Medulla oblongata (tissue), 1 donor: ENCODE measurements around the gene DNMBP.
A peak's percentile ranks its signal among the peaks of the same experiment; 100 is the strongest.
"Not testable (repeated sequence)": the region's sequence is repeated elsewhere in the genome, so short reads cannot be mapped to it uniquely, and the experiment has no call there.

Experiments
- DNase-seq: peaks from one replicate; pipeline ENCODE4 v3.0.0-alpha.2; 2015; ENCODE audit errors: extremely low spot score

The DNMBP gene

DNA sequence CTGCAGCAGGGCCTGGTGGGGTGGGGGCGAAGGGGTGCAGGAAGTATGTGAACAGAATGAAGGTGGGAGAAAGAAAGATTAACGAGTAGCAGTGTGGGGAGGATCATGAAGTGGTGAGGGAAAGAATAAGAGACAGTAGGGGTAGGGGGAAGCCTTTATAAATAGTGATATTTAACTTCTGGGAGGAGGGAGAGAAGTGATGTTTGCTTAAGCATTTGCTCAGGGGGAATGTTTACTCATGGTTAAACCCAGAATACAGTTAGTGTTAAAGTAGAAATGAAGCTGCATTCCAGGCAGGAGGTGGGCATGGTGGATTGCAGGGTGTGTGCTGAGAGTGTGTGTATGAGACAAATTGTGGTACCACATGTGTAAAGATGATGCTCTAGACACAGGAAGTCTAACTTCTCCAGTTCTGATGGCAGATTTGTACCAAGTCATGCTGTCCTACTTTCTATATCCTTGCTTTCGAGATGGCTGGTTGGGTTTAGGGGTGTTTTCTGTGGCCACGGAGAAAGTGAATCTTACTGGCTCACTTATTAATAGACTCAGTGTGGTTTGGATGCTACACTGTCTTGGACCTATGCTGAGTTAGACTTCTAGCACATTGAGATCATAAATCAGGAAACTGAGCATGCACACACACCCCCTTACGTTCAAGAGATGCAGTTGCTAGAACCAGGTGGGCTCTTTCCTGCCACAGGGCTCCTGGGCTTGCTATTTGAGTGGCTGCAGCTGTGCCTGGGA, 10.6 kb upstream of the DNMBP start:
- no peak for DNase-seq

DNA sequence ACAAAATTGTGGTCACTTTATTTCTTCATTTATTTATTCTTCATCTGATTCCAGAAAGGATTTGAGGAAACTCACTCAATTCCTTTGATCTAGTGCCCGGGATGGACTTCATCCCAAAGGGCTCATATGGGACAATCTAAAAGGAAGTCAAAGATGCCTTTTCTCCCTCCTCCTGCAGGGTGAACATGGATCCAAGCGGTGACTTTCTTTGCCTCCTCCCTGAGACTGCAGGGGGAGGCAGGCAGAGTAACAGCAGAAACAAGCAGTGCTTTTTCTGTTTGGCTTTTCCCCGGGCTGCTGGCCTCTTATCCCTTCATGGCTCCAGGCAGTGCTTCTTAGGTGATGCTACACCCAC, 10.0 kb upstream of the DNMBP start:
- DNase-seq = no peak

DNA sequence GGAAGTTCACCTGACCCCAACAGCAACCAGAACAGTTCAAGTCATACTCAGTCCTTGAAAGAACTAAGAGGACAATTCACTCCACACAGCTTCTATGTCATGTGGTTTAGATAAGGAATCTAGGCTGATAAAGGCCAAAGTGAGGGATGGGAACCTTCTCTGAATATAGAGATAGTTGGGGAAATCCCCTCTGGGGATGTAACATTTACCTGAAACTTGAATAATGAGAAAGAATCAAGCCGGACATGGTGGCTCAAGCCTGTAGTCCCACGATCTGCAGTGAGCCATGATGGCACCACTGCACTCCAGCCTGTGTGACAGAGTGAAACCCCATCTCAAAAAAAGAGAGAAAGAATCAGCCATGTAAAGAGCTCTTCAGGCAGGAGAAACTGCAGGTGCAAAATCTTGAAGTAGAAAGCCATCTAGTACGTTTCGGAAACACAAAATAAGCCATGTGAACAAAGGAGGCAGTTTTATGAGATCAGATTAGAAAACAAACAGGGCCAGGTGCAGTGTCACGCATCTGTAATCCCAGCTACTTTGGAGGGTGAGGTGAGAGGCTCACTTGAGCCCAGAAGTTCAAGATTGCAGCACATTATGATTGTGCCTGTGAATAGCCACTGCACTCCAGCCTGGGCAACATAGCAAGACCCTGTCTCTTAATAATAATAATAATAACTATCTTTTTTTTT, 4.5 kb upstream of the DNMBP start:
- no peak for DNase-seq

DNA sequence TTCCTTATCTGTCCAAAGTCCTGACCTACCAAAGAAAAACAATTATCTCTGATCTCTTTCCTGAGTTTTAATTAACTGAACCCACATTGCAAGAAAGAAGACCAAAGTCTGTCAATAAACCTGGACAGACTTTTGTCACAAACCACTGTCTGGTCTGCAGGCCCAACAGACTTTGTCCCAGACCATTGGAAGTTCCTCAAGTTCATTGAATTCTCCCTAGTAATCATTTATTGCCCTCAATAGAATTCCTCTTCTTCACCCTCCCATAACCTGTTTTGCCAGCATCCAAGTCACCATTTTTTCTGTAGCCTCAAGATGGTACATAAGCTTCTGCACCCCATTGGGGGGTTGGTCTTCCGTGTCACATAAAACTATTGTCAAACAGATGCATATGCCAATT, 3.9 kb upstream of the DNMBP start:
- no peak for DNase-seq

DNA sequence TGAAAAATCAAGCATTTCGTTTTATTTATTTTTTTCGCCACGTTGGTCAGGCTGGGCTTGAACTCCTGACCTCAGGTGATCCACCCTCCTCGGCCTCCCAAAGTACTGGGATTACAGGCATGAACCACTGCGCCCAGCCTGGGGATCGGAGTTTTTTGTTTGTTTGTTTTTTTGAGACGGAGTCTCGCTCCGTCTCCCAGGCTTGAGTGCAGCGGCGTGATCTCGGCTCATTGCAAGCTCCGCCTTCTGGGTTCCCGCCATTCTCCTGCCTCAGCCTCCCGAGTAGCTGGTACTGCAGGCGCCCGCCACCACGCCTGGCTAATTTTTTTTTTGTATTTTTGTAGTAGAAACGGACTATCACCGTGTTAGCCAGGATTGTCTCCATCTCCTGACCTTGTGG, 2.2 kb upstream of the DNMBP start:
- DNase-seq = not testable (repeated sequence)

DNA sequence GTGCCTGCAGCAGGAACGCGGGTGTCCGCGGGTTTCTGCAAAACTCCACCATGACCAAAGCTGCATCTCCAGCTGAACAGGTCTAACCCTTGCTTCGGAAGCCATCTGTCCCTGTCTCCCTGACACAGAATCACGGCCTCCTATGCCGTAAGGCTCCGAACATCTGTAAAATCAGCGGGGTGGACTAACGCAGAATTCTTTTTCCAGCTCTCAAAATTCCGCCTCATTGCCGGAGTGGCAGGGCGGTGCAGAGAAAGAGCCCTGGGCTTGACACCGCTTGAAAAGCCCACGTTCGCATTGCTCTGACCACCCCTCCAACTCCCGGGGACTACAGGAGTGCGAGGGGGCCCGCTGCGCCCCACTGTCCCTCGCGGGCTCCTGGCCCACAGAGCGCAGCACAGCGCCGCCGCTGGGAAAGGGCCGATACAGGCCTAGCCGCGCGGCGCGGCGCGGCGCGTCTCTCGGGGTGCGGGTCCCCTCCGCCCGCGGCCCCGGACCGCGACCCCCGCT, 409 bp downstream of the DNMBP start:
- peak; percentile 70 for DNase-seq

DNA sequence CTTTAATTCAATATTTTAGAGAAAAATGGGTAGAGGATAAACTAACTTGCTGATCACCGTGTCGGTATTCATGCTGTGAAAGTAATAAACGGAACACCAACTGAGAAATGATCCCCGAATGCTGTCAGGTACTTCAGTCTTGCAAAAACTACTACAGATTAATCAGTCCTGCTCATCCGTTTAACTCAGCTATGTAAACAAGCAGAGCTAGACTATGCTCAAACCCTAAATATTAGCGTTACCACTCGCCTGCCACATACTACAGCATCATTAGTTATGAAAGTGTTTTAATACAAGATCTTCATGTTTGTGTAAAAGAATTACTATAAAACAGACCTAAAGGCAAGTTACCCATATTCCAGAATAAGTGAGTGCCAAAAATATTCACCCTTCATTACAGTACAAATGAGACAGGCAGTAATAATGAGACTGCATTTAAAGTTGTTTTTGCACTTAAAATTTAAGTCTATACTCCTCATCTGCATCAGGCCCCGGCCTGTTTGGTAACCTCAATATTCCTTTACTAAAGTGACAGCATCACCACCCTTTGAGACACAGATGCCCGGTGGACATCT, 952 bp downstream of the DNMBP start:
- DNase-seq = no peak

DNA sequence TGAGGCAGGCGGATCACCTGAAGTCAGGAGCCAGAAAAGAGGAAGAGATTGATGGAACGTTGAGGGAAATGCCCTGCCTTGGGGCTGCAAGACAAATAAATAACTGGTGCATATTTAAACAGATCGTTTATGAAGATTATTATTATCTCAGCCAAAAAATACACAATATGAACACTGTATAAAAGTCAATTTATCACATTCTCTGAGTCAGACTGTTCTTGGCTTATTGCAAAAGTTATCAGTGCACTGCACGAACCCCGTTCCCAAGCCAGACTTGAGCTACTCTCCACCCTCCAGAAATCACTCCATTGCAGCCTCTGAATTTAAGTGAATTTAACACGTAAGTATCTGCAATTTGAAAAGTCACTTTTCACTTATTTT, 1.6 kb downstream of the DNMBP start:
- DNase-seq = no peak

DNA sequence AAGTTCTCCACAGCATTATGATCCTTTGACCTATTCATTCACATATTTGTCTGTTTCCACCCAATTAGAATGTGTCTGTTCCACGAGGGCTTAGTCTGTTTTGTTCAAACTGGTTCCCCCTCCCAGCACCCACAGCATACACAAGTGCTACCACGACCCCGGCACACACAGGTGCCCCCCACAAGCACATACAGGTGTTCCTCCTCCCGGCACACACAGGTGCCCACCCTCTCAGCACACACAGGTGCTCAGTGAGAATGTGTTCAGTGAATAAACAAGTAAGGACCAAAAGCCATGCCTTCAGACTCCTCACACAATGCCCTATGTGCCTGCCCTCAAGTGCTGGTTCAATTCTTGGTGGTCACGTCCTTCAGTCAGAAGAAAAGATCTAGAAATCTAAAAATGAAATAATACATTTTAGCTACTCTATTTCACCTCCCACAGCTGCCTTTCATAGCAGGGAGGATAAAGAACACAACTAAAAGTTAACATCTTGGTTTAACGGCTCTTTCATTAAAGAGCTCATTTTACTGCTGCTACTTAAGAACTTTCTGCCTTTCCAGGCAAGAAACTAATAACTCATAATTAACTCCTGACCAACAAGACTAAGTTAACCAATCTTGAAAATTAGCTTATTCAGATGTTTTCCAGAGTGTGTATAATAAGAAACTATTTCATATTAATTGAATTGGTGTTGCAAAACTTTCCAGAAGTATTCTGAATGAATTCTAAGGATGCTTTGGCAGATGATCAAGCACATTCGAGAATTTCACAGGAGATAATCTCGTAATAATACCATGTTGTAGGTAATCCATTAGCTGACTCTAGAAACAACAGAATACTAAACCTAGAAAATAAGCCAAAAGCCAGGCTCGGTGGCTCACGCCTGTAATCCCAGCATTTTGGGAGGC, 2.3 kb downstream of the DNMBP start:
- no peak for DNase-seq

DNA sequence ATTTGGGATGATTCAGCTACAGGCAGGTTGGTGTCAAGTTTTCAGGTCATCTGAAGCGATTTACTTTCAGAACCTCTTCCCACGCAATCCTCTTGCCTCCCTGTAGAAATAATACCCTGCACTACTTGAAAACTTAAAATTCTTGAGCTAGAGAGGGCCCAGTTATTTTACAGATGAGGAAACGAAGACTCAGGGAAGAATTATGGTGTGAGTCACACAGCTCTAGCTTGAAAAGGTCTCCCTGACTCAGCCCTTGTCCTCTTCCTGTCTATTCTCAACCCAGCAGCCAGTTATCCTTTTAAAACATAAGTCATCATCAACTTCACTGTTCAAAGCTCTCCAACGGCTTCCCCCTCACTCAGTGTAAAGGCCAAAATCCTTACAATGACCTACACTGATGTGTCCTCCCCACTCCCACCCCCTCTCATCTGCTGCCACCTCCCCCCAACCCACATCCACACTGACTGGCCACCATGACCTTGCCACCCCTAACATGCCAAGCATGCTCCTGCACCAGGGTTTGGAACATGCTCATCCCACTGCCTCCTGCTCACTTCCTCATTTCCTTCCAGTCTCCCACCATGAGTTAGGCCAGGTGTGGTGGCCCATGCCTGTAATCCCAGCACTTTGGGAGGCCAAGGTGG, 3.4 kb downstream of the DNMBP start:
- DNase-seq = no peak

DNA sequence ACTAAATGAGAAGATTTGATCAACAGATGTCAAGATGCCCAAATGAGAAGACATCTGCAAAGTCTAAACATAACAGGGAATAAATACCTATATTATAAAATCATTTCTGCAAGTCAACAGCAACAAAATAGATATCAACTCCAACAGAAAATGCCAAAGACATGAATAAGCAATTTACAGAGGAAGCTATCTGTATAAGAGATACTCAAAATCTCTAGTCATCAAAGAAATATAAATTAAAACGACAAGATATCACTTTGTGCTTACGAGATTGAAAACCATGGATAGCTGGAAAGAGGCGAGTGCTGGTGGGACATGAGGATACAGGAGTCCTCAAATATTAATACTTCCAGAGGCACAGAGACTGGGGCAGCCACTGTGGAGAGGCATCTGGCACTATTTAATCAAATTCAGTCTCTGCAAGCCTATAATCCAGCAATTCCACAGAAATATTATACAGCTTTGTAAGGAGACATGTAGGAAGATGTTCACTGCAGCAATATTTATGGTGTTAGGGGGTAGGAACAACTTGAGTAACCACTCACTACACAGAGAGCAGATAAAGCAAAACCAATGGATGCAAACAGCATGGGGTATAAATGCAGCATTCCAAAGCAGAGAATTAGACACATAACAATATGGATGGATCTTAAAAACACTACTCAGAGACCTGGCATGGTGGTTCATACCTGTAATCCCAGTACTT, 4.8 kb downstream of the DNMBP start:
- DNase-seq = no peak

DNA sequence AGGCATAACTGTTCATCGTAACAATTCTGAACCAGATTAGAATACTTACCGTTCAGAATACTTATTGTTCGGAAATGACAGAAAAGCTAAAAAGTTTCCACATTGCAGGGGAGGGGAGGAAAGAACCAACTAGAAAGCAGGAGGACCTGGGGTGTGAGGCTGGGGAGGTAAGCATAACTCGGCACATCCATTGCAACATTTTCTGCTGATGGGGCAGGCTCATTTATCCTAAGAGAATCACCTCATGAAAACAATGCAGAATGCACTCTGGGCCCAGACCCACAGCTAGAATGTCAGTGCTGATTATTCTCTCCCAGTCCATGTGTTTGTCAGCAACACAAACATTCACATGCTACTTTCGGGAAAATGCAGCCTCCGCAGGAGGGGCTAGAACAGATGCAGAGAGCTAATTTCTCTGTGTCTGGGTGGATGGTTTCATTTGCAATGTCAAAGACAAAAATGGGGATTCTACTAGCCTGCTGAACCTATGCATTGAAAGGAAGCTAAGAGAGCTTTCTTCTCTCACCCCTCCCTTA, 9.6 kb downstream of the DNMBP start:
- DNase-seq = no peak

DNA sequence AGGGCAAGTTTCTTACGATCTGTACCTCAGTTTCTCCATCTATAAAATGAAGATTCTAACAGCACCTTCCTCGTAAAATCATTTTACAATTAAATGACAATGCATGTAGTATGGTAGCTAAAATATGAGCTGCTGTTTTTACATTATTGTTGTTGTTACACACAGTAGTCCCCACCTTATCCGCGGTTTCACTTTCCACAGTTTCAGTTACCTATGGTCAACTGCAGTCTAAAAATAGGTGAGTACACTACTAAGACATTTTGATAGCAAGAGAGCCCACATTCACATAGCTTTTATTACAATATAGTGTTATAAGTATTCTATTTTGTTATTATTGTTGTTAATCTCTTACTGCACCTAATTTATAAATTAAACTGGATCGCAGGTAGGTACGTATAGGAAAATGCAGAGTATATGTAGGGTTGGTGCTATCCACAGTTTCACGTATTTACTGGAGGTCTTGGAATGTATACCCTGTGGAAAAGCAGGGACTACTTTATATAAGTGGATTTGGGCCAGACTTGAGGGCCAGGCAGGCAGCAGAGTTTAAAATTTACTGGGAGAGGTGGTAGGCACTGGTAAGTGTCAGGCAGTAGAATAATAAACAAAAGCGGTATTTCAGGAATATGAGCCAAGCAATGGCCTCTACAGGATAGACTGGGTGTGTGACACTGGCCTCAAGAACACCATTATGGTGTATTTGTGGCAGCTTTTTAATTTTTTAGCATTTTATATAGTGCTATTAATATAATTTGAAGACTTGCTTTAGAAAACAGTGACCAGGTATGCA, 10.2 kb downstream of the DNMBP start:
- DNase-seq = no peak

DNA sequence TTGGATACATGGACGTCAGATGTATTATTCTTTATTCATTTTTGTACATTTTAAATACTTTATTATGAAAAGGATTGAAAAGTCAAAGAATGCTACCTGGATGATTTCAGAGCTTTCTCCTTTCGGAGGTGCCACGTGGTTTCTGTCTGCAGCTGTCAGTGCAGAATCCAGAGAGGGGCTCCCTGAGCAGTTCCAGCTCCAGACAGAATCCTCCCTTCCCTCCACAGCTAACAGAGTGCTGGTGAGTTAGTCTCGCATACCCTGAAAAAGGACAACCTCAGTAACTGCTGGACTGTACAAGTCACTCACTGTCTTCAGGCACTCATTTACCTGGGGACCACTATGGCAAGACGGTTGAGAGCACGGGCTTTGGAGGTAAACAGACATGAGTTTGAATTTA, 10.9 kb downstream of the DNMBP start:
- DNase-seq = no peak

DNA sequence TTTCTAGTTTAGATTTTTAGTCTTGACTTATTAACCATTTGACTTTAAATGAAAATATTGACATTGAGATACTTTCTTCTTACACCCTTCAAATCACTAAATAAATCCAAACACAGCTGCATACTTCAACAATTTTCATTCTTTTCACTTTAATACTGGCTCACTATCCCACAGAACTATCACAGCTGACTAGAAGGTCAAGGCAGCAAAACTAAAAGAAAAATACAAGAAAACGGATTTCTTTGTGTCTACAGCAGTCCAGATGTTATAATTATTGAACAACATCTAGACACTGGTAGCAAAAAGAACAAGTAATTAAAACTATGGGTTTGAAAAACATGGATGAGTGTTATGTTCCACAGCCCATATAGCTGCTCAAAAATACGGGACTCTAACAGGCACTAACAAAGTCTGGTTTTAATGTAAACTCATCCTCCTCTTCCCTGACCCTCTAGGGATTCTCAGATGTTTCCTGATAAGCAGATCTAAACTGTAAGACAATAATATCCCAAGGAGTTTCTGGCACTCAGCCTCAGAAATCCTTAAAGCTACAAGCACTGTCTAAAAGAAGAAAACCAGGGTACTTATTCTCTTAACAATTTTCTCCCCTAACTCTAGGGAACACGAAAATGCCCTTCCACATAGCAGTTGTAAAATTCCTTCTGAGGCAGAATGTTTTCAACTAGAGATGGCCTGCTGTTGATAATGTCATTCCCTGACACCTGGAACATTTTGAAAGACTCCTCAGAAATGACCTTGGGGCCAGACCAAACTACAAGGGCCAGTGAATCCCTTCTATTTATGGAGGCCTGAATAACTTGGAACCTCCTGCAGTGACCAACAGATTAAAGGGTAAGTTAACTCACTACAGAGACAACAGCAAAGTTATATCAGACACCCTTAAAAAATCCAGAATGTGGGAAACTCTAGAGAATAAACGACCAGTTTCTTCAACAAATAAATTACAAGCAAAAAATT, 12.8 kb downstream of the DNMBP start:
- no peak for DNase-seq

DNA sequence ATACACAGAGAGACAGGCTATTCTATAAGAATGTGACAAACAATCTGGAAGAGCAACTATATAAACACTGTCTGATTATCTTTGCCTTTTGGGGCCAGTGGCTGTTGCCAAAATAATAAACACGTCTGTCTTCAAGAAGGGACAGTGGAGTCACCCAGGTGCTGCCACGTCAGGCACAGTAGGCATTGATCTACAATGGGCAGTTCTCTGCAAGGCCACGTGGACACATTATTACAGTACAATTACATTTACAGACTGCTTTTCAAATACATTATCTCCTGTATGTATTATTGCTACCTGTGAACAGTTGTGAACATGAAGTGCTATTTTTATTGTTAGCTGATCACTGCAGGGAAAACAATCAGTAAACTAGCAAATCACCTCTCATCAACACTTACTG, 14.0 kb downstream of the DNMBP start:
- DNase-seq = no peak

DNA sequence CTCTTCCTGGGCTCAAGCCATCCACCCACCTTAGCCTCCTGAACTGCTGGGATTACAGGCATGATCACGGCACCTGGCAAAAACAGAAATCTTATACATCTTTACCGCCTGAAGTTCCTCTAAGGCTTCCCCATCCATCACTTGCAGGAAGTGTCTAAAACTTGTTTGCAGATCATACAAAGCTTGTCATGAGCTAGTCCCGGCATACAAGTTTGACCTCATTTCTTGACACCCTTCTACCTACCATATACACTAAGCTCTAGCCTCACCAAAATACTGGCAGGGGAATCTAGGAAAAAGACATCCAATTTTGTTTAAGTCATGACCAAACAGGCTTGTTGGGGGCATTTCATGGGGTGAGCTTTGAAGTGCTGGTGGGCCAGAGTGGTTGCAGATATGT, 14.5 kb downstream of the DNMBP start:
- DNase-seq = no peak

DNA sequence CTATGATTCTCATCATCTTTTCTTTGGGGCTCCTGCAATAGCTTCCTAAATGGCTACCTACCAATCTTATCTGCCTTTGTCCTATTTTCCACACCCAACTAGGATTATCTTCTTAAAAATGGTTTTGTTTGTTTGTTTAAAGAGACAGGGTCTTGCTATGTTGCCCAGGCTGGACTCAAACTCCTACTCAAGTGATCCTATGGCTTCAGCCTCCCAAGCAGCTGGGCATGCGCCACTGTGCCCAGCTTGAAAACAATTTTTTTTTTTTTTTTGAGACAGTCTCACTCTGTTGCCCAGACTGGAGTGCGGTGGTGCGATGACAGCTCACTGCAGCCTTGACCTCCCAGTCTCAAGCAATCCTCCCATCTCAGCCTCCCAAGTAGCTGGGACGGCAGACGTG, 14.9 kb downstream of the DNMBP start:
- no peak for DNase-seq
